Endothelial cell of umbilical vein (primary cell): ENCODE data around the gene CHRNA1. TPM values are rescaled to one million over a fixed set of nuclear protein-coding genes. Genes with fewer than 3 reads are reported as not detected.

ENCODE experiments used
- BruUV-seq: library from RNA; stranded (reverse); fragments of 400-500 nt; replicated peaks from 2 replicates; lab custom pipeline; 2021; lab: Mats Ljungman, UMichigan
- CTCF ChIA-PET: fragments of 300-600, 350-600 bp; sonication (Branson Sonifier 250); formaldehyde crosslinking; loops from one replicate; lab custom pipeline; 2021; ENCODE audit warnings: antibody characterized with exemption, inconsistent platforms; lab: Charles Lee
- POLR2A ChIA-PET: fragments of 300-600, 350-600 bp; sonication (Branson Sonifier 250); formaldehyde crosslinking; loops from one replicate; lab custom pipeline; 2021; ENCODE audit warnings: antibody characterized with exemption, inconsistent platforms; lab: Charles Lee
- DNase-seq: peaks from one replicate; pipeline ENCODE4 v3.0.0-alpha.2; 2011; ENCODE audit warnings: low read depth, low spot score
- FAIRE-seq: peaks from 2 replicates; lab custom pipeline; 2011; peaks lifted over from hg19 to GRCh38; lab: Jason Lieb, UNC
- H2AFZ ChIP-seq: 2 replicates; pipeline ENCODE4 v1.6.0; 2012; ENCODE audit warnings: low read depth, low read length, control low read depth, inconsistent platforms
- H3K27ac ChIP-seq: 2 replicates; pipeline ENCODE4 v1.5.1; 2011; ENCODE audit warnings: low read depth, mild to moderate bottlenecking, control low read depth, low read length, moderate library complexity; ENCODE audit not compliant: insufficient read depth
- H3K27me3 ChIP-seq, 2 experiments: 2 replicates each; pipeline versions ENCODE4 v1.6.0 to v1.6.1; 2011; ENCODE audit warnings: low read length in 2 of 2, mixed read lengths in 1 of 2; ENCODE audit not compliant: control insufficient read depth in 2 of 2, insufficient read depth in 2 of 2
- H3K36me3 ChIP-seq, 2 experiments: 2 replicates in 1 of 2; 3 replicates in 1 of 2; pipeline ENCODE4 v1.5.1; 2011; ENCODE audit warnings: low read length in 2 of 2, mild to moderate bottlenecking in 1 of 2, moderate library complexity in 1 of 2; ENCODE audit not compliant: control insufficient read depth in 2 of 2, insufficient read depth in 2 of 2; ENCODE audit errors: extremely low read depth in 1 of 2
- H3K4me1 ChIP-seq: 3 replicates; pipeline ENCODE4 v1.5.1; 2011; ENCODE audit warnings: mild to moderate bottlenecking, low read length; ENCODE audit not compliant: control insufficient read depth, insufficient read depth; ENCODE audit errors: extremely low read depth
- H3K4me2 ChIP-seq: 2 replicates; pipeline ENCODE4 v1.6.1; 2011; ENCODE audit warnings: low read length, control low read depth, mixed read lengths; ENCODE audit not compliant: insufficient read depth
- H3K4me3 ChIP-seq, 3 experiments: fragments of 200-600 bp in 1 of 3; sonication (generic), shearing (Covaris generic) in 1 of 3; replicated peaks in 1 of 3; 2 replicates each; pipeline ENCODE4 v1.5.1; 2011 to 2016; ENCODE audit warnings: control low read depth in 3 of 3, low read length in 3 of 3, mild to moderate bottlenecking in 2 of 3, inconsistent platforms in 1 of 3, low read depth in 1 of 3, moderate library complexity in 1 of 3; ENCODE audit not compliant: insufficient read depth in 1 of 3
- H3K79me2 ChIP-seq: 2 replicates; pipeline ENCODE4 v1.6.0; 2012; ENCODE audit warnings: low read length, inconsistent platforms; ENCODE audit not compliant: control insufficient read depth, insufficient read depth
- H3K9ac ChIP-seq: replicated peaks from 2 replicates; pipeline ENCODE3; 2011; ENCODE audit warnings: low read length, control low read depth; ENCODE audit not compliant: insufficient read depth; ENCODE audit errors: extremely low read depth
- H3K9me1 ChIP-seq: replicated peaks from 3 replicates; pipeline ENCODE4 v1.6.0; 2011; ENCODE audit warnings: mild to moderate bottlenecking, low read length; ENCODE audit not compliant: control insufficient read depth, insufficient read depth; ENCODE audit errors: extremely low read depth
- H3K9me3 ChIP-seq: replicated peaks from 2 replicates; pipeline ENCODE4 v1.5.1; 2012; ENCODE audit warnings: low read length, inconsistent platforms; ENCODE audit not compliant: control insufficient read depth, insufficient read depth
- H4K20me1 ChIP-seq: replicated peaks from 2 replicates; pipeline ENCODE3; 2011; ENCODE audit warnings: mild to moderate bottlenecking, low read length; ENCODE audit not compliant: control insufficient read depth, insufficient read depth; ENCODE audit errors: extremely low read depth
- EZH2 ChIP-seq: IDR thresholded peaks from 2 replicates; pipeline ENCODE4 v1.6.1; 2012; ENCODE audit warnings: borderline replicate concordance, low read depth, mild to moderate bottlenecking, moderate library complexity, low read length, inconsistent platforms; ENCODE audit not compliant: severe bottlenecking
- GATA2 ChIP-seq: IDR thresholded peaks from 2 replicates; pipeline ENCODE4 v1.7.0; 2011; ENCODE audit warnings: low read depth, mild to moderate bottlenecking, moderate library complexity, mixed read lengths, low read length; ENCODE audit not compliant: insufficient read length, insufficient read depth
- JUN ChIP-seq: IDR thresholded peaks from 2 replicates; pipeline ENCODE4 v1.6.1; 2011; ENCODE audit warnings: borderline replicate concordance, low read depth; ENCODE audit not compliant: insufficient read length, insufficient read depth
- MYC ChIP-seq: IDR thresholded peaks from one replicate; pipeline ENCODE4 v1.6.1; 2011; ENCODE audit warnings: mild to moderate bottlenecking, low read depth, low read length
- POLR2A ChIP-seq: IDR thresholded peaks from 2 replicates; pipeline ENCODE4 v1.6.1; 2012; ENCODE audit warnings: low read depth, mild to moderate bottlenecking, control low read depth, low read length
- dilution Hi-C: fragments of 300-500 bp; cut with MboI; formaldehyde crosslinking; loops from one replicate; pipeline ENCODE4 v1.15.0; 2019; ENCODE audit warnings: low sequenced_read_pairs; ENCODE audit not compliant: extremely low pct_ligation_motif_present
- intact Hi-C: fragments of 100-400 bp; cut with micrococcal nuclease; formaldehyde crosslinking; loops from one replicate; pipeline ENCODE4 v1.10.0; 2022
- polyA plus RNA-seq, 4 experiments: library from polyadenylated mRNA; depleted of rRNA in 3 of 4; stranded (reverse) in 3 of 4; unstranded in 1 of 4; fragments of >200 nt; gene quantifications; 2 replicates each; pipeline versions ENCODE4 v1.2.1 to v1.2.3, GENCODE V29; 2011 to 2012; ENCODE audit warnings: missing spikeins in 1 of 4
- total RNA-seq: library from RNA; stranded (reverse); gene quantifications from 2 replicates; pipeline ENCODE4 v1.2.3, GENCODE V29; 2021
- TF ChIP-seq, protein P1 (sequence below): IDR thresholded peaks from 2 replicates; pipeline ENCODE4 v1.6.1; 2011; ENCODE audit not compliant: insufficient read depth, insufficient read length
- TF ChIP-seq, protein P2 (sequence below), 2 donors: IDR thresholded peaks; 1 replicate in 1 of 2; 2 replicates in 1 of 2; pipeline ENCODE4 v1.5.1; 2011; ENCODE audit warnings: low read length in 2 of 2, mild to moderate bottlenecking in 2 of 2, moderate library complexity in 2 of 2, control low read depth in 1 of 2, inconsistent platforms in 1 of 2, low read depth in 1 of 2; ENCODE audit not compliant: insufficient read depth in 1 of 2; ENCODE audit errors: extremely low read depth in 1 of 2

Gene CHRNA1
- total and polyA plus RNA-seq, 2 donors (not counting 3 experiments of a cell fraction or from before 2014, with no cell fraction given), result 11.3 to 18.2 TPM

DNA sequence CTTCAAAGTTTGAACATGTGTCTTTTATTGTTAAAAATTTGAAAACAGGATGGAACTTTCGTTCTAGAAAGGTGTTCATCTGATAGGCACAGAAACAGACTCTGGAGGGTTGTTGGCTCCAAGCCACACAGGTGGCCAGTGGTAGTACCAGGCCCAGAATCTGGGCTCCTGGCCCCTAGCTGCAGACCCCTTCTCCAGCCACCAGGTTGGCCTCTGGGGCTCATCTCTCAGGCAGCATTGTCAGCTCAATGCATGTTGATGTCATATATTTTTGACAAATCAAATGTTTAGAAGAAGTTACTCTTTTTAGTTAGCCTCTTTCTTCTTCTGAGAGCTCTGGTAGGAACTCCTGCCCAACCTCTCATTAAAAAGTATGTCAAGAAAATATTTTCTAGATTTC, 34.5 kb upstream of the CHRNA1 start:
- TF ChIP-seq MYC (no peak), JUN (no peak), POLR2A (no peak), GATA2 (no peak), EZH2 (no peak)
- TF ChIP-seq, protein P1, sequence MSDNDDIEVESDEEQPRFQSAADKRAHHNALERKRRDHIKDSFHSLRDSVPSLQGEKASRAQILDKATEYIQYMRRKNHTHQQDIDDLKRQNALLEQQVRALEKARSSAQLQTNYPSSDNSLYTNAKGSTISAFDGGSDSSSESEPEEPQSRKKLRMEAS, result no peak
- TF ChIP-seq, protein P2, sequence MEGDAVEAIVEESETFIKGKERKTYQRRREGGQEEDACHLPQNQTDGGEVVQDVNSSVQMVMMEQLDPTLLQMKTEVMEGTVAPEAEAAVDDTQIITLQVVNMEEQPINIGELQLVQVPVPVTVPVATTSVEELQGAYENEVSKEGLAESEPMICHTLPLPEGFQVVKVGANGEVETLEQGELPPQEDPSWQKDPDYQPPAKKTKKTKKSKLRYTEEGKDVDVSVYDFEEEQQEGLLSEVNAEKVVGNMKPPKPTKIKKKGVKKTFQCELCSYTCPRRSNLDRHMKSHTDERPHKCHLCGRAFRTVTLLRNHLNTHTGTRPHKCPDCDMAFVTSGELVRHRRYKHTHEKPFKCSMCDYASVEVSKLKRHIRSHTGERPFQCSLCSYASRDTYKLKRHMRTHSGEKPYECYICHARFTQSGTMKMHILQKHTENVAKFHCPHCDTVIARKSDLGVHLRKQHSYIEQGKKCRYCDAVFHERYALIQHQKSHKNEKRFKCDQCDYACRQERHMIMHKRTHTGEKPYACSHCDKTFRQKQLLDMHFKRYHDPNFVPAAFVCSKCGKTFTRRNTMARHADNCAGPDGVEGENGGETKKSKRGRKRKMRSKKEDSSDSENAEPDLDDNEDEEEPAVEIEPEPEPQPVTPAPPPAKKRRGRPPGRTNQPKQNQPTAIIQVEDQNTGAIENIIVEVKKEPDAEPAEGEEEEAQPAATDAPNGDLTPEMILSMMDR (IDR thresholded peaks at IDR 0.05; ENCODE audit: extremely low read depth in 1 of 2, insufficient read depth in 1 of 2, low read depth in 1 of 2, low read length in 2 of 2), result no peak
- Histone ChIP-seq H3K4me1 (no peaks in the 10 kb centered on the region), H3K36me3 (peaks cover 3% of the 10 kb centered on the region in 2 experiments), H3K79me2 (no peaks in the 10 kb centered on the region), H3K27ac (no peak overlapping the region), H2AFZ (no peak overlapping the region), H4K20me1 (no peaks in the 10 kb centered on the region), H3K9ac (no peak overlapping the region), H3K27me3 (no peaks in the 10 kb centered on the region), H3K9me3 (no peaks in the 10 kb centered on the region), H3K4me3 (no peak overlapping the region), H3K4me2 (no peak overlapping the region), H3K9me1 (no peaks in the 10 kb centered on the region)
- intact Hi-C loops, result no loop called here
- FAIRE-seq (no peak), DNase-seq (no peak)
- CTCF ChIA-PET, result interaction anchor here (0.9 to 2.0 kb wide), 4 partner anchors 13 to 174 kb away, joined by 4 to 5 read pairs (median 4); no protein-coding TSS in a partner anchor
- BruUV-seq, result no TSS peak
- POLR2A ChIA-PET, result no interaction called here
- dilution Hi-C loops, result no loop called here
